ENCODE data around the gene RAPGEF2.

GRCh38 chr4:159104694-159105414 is 2.0 kb downstream of the RAPGEF2 start:
- TF ChIP-seq CTCF (conservative IDR thresholded peaks at IDR 0.05) (no peak; the same call in 1 of the 2 replicates), EZH2 (IDR thresholded peaks at IDR 0.05; ENCODE audit: low read depth) (no peak)

All from PC-9 (cell line).